HG02610 (cell line): ENCODE measurements around the gene OR2T6.
A peak's percentile ranks its signal among the peaks of the same experiment; 100 is the strongest.
"Not testable (repeated sequence)": the region's sequence is repeated elsewhere in the genome, so short reads cannot be mapped to it uniquely, and the experiment has no call there.

Experiments
- ATAC-seq: cut with Tn5 transposase; IDR thresholded peaks from one replicate; pipeline ENCODE4 v1.9.1; 2021; ENCODE audit warnings: mild to moderate bottlenecking, moderate library complexity; ENCODE audit not compliant: unreplicated experiment

OR2T6 gene, protein sequence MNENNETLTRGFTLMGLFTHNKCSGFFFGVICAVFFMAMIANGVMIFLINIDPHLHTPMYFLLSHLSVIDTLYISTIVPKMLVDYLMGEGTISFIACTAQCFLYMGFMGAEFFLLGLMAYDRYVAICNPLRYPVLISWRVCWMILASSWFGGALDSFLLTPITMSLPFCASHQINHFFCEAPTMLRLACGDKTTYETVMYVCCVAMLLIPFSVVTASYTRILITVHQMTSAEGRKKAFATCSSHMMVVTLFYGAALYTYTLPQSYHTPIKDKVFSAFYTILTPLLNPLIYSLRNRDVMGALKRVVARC

DNA sequence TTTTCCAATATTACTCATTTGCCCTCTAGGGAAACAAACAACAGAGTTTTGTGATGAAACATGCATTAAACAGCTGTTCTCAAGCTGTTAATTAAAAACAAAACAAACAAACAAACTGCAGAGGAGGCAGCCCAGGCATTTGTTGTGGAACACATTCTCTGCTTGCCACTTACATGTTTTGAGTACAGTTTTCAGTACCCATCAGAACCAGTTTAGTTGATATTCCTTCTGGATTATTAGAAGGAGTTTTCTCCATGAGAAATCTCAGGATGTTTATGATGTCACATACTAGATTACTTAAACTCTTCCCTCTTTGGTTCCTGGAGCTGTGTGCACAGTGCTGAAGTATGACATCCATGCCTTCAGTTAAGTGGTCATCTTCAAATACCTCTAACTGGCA is at the start of gene OR2T6:
Gene OR2T6, plus strand, starts transcription at position 301 of the 400 bp plus-strand sequence. CDS start 11,863 bp downstream, outside the sequence.
- ATAC-seq = no peak

DNA sequence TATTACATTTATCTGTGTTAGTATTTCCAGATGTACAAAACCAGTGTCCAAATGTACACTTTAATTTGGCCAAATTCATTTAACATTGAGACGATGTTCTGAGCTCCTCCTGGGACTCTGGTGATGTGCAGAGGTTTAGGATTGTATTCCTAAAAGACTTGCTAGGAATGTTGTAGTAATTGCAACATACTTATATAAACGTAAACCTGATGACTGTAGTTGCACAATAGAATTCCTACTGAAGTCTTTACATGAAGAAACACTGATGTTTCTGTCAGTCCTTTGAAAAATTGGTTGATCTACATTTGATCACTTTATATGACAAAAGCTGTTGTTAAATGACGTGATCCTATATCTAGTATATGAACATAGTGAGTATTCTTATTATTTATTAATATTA is 32.1 kb upstream of the OR2T6 start:
- ATAC-seq = no peak

DNA sequence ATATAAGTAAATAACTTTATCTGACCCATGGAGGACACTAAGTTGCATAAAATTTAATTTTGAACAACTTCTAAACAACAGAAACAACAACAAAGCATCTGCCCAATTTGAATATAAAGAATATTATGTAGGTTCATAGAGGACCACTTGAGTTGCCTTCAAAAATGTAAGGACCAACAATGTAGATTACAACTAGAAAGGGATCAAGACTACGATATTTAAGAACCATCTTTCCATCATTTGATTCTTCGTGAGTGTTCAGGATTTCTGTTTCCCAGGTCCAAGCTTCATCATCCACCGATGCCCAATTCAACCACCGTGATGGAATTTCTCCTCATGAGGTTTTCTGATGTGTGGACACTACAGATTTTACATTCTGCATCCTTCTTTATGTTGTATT is 27.1 kb upstream of the OR2T6 start, which contains the start of gene OR14C36:
Gene OR14C36, plus strand, starts transcription at position 301 of the 400 bp plus-strand sequence. Its CDS starts 0 bp downstream, at position 301.
- ATAC-seq = no peak

DNA sequence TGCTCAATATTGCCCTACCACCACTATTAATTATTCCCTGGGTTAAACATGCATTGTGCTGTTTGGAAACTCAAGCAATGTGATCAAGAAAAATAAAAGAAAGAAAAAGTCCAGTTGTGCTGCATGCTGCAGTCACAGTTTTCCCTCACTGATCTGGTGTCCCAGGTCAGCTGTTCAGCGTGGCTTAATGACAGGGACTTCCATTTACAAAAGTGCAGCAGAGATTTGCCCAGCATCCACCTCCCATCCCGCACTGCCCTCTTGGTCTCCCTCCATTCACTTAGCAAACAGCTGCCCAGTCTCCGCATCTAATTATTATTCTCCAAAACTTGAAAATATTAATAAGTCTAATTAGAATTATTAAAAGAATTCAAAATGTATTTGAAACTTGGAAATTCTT is 16.1 kb upstream of the OR2T6 start:
- no peak for ATAC-seq

DNA sequence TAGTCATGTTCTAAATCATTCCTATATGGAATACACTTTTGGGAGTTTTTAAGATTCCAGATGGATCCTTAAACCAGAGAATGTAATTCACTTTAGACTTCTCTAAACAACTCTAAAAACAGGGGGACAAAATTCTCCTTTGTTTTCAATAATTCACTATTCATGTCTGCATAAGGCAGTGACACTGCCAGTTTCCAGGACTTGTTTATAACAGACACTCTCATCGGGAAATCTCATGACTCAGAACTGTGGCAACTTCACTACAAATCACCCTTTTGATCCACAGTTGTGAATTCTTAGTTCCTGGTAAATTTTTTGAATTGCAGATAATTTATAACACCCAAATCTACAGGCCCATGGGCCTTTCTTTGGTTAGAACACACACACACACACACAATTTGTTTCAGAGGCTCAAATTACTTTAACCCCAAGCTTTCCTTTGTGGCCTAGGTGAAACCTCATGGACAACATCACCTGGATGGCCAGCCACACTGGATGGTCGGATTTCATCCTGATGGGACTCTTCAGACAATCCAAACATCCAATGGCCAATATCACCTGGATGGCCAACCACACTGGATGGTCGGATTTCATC is 14.3 kb upstream of the OR2T6 start, which contains the start of gene OR2T4:
Gene OR2T4, plus strand, starts transcription at position 545 of the 595 bp plus-strand sequence. Its CDS starts 0 bp downstream, at position 545.
- no peak for ATAC-seq

DNA sequence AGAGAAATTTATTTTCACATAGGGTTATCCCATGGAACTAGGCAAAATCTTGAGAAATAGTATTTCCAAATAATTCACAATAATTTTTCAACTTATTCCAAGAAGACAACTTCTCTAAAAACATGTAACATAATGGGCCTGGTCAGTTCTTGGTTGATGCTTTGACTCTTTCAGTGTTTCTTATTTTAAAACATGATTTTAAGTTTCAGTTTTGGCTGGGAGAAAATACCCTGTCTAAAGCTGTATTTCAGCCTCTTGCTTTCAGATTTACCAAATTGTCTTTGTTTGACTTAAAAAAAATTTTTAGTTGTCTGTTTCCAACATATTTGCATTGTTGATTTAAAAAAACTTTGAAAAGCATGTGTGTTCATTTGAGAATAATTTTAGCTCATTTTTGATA is 8.9 kb upstream of the OR2T6 start:
- ATAC-seq = no peak

DNA sequence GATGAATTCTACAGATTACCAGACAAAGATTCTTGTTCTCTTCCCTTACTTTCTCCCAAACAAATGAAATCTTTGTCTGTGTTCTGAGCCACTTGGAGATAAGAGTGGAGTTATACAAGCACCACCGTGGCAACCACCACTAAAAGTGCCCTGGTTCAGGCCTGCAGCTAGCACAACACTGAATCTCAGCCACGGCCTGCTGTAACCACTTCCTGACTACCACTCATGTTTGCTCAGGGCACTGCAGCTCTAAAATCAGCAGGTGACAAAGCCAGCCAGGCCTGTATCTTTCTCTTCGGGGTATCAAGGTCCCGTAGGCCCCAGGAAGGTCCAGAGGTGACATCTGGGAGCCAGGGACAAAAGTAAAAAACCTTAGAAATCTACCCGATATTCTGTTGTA is 3.2 kb upstream of the OR2T6 start:
- ATAC-seq = no peak

DNA sequence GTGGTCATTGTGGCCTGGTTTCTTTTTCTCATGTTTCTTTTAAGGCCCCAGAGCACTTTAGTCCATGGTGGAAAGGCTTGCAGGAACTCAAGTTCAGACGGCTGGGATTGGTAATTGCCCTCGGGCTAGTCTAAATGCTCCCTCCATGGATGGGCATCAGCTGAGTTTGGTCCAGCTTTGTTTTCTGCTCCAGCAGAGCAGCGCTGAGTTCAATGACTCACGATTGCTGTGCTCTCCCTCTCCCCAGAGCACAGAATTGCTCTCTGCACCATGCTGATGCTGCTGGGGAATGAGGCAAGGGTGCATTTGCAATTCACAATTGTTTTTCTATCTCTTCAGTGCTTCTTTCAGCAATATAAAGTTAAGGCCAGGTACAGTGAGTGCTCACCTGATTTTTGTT is 1.8 kb upstream of the OR2T6 start:
- no peak for ATAC-seq

DNA sequence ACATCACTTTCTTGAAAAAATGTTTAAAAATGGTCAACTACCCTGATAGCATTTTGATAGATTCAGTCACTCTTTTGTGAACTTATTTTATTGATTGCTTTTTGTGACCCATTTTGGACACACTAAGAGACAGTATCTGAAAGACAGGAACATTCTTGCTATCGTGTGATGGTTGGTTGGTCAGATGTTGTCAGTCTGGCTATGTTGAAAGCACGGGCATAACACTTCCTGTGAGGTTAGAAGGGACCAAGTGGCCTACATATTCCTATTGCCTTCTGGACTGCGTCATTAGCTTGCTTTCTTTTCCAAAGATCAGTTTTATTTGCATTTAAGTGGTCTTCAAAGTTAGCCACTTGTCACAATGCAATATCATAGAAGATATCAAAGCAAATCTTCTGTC is 1.4 kb downstream of the OR2T6 start:
- ATAC-seq = no peak

DNA sequence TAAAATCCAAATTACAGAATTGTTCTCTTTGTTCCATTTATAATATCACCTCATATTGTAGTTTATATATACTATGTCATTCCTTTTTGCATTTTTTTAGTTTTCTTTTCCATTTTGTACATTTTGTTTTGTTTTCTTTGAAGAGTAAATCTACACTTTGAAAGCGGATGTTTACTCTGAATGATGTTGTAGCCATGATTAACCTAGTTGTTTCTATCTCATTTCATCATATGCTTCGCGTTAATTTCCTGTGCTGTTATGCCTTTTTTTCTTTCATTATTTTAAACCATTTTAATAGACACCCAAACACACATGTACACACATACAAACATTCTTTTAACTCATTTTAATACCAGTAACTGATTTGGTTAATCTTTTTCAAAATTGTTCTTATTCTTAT is 5.3 kb downstream of the OR2T6 start:
- no peak for ATAC-seq

DNA sequence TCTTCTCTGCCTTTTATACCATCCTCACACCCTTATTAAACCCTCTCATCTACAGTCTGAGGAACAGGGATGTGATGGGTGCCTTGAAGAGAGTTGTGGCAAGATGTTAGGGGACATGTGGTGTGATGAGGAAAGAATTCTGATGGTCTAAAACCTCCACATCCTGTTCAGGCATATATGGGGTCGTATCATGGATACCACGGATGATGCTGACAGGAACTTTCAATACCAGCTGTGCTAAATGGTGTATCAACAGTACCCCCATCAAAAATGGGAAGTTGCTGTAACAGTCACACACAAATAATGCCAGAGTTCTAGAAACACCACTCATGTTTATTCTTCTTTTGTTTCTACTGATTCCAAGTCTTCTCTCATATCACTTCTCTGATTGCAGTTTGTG is 12.9 kb downstream of the OR2T6 start:
- ATAC-seq = no peak

DNA sequence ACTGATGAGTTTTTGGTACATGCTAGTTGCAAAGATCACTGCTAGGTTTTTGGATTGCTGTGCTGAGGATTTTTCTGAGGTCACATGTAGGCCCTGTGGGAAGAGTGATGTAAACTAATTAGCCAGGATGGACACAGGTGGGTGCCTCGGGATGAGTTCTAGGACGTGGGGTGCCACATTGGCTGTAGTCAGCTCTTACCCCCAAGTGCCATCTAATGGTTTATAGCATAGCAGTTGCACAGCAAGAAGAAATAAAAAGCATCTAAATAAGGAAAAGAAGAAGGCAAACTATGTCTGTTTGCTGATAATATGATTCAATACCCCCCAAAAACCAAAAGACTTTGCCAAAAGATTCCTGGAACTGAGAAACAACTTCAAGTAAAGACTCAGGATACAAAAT is 17.5 kb downstream of the OR2T6 start:
- no peak for ATAC-seq

DNA sequence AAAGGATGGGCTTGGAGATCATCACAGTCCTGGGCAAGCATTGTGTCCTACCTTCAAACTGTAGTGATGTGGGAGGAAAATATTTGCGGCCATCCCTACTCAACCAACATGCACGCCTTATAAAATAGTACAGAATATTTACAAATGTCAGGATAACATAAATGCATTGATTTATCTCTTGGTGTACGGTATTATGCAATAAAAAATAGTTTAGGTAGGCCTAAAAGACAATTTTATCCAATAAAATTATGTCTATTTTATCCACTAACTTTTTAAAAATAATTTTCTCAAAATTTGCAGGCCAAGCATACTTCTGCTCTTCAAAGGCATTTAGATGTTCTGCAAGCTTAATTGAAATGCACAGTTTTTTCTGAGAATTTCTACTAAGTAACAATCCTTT is 27.2 kb downstream of the OR2T6 start, which contains the start of gene OR2T1:
Gene OR2T1, plus strand, starts transcription at position 301 of the 400 bp plus-strand sequence. CDS start 3,100 bp downstream, outside the sequence.
- ATAC-seq = no peak

DNA sequence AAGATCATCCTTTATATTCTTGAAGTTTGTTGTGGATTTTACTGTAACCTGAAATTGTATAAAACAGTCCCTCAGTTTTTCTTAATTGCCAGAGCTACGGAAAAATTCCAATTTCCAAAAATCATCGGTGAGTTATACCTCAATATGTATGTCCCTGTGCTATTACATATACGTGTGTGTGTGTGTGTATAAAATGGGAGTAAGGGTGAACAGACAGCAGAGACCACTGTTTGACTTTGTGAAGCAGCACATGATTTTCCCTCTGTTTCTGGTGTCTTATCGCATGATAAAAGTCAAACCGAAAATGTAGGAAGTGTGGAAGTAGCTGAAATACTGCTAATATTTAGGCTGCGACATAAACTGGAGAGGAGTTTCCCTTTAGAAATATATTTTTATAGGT is 28.5 kb downstream of the OR2T6 start:
- ATAC-seq = no peak

DNA sequence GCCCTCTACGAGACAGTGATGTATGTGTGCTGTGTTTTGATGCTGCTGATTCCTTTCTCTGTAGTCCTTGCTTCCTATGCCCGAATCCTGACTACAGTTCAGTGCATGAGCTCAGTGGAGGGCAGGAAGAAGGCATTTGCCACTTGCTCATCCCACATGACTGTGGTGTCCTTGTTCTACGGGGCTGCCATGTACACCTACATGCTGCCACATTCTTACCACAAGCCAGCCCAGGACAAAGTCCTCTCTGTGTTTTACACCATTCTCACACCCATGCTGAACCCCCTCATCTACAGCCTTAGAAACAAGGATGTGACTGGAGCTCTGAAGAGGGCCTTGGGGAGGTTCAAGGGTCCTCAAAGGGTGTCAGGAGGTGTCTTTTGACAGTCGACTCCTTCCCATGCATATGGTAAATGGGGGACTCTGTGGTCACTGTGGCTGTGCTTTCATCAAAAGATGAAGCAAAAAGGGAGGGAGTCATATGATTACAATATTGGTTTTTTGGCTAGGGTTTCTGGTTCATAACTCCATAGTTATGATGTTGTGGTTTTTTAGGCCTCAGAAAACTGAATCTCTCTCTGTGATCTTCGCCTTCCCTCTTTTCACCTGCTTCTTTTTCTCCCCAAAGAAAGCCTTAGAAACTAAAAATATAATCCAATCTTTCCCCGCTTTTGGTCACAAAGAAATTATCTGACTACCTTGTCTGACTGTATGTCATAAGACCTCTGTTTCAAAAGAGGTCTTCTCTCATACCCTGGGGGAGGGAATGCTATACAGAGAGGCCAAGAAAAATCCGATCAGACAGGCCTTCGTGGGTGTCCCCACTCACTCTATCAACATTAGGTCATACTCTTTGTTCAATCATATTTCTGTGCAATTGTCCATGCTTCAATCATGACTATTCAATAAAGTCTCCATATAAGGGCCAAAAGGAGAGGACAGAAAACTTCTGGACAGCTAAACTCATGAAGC is 31.5 kb downstream of the OR2T6 start:
- peak; percentile 89 for ATAC-seq

DNA sequence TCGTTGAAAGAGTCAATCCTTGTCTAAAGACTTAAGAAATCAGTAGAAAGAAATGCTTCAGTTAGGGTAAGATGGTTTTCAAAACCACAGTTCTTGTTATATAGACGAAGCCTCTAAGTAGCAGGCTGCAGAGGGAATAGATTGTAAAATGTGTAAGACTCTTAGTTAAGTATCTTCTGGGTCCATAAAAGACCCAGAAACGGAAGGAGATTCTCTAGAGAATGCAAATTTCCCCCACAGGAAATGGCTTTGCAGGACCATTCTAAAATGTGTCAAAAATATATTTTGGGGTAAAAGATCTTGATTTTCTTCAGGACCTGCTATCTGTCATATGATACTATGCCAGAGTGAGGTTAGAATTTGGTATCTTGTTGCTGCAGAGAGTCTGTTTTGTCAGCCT is 40.7 kb downstream of the OR2T6 start:
- no peak for ATAC-seq

DNA sequence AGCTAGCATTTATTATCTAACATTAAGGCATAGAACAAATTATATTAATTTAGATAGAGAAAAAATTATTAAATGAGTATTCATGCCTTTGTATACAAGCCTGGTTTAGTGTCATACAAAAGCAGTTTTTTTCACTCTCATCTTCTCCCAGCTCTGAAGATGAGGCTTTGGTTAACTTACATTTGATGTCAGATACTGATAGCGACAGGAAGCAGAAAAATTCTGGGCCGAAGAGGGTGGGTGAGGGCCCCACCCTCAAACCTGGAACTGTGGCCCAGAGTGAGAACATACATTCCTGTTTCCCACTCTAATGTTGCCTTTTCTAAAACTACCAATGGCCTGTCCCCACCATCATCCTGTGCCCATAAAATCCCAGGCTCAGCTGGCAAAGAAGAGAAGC is 42.3 kb downstream of the OR2T6 start:
- ATAC-seq = no peak

DNA sequence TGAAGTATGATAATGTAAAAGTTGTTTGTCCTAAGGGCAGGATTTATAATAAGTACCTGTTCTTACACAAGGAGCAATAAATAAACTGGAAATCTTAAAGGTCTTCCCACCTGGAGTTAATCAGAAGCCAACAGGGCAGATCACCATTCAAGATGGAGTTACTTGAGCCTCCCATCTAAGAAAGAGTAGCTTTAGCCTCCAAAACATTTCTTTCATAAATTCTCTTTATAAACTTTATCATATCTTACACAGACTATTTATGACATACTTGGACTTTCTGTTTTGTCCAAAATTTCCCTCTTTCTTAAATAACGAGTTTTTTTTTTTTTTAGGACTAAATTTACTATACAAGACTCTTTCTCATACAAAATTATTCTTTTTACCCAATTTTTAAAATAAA is 45.8 kb downstream of the OR2T6 start:
- no peak for ATAC-seq

DNA sequence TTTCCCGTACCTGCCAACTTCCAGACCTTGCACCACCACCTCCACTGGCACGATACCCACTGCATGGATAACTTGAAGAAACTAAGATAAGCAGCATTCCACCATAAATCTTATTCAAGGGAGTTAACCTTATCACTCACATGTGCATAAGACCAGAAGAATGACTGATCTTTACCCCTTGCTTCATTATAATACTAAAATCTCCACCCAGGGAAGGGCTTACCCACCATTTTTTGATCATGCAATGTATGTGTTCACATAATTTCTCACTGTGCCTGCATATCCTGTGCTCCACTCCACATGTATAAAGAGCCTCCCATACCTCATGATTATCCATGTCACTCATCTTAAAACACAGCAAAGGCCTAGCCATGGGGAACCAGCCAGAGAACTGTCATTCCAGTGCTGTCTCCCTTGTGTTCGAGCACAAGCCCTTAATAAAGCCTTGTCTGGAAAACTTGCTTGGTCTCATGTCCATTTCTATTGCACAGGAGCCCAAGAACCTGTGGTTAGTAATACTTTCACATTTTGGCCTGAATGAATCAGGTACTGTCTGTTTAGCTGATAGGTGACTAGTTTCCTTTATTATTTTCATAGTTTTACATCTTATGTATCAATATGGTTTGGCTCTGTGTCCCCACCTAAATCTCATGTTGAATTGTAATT is 52.1 kb downstream of the OR2T6 start:
- peak; percentile 43 for ATAC-seq

DNA sequence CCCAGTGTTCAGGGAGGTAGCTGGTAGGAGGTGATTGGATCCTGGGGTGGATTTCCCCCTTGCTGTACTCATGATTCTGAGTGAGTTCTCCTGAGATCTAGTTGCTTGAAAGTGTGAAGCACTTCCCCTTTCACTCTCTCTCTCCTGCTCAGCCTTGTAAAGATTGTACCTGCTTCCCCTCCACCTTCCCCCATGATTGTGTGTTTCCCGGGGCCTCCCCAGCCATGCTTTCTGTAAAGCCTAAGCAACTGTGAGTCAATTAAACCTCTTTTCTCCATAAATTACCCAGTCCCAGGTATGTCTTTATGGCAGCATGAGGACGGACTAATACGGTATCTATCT is 52.6 kb downstream of the OR2T6 start:
- peak; percentile 93 for ATAC-seq

DNA sequence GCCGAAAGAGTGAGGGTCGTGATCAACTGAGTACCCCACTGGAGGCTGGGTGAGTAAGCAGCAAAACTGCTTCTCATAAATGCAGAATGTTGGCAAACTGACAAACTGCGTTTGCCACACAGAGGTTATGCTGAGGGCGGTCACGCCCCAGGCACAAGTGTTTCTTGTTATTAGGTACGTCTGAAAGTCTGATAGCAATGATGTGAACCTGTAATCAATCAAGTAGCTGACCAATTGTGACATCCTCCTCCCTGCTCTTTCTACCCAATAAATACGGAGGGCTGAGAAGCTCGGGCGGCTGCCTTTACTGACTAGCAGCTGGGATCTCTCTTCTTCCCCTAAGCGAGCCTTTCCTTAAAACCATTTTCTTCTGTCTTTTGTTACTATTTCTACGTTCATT is 56.1 kb downstream of the OR2T6 start:
- not testable (repeated sequence) for ATAC-seq
